ENCODE measurements around the gene ANKDD1A.
A peak's percentile ranks its signal among the peaks of the same experiment; 100 is the strongest.

DNA sequence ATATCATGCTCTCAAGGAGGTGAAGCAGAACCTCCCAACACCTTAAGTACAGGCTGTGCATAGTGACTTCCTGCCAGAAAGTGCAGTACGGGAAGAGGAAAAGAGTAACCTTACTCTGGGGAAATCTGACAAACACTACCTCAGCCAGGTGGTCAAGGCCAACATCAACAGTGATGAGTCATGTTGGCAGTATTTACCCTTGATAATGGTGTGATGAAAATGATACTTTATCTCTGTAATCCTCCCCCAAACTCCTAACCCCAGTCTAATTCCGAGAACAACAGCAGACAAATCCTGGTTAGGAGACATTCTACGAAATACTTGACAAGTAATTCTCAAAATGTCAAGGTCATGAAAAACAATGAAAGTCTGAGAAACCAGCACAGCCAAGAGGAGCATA, 26.5 kb downstream of the ANKDD1A start:
- TF ChIP-seq, protein P1, sequence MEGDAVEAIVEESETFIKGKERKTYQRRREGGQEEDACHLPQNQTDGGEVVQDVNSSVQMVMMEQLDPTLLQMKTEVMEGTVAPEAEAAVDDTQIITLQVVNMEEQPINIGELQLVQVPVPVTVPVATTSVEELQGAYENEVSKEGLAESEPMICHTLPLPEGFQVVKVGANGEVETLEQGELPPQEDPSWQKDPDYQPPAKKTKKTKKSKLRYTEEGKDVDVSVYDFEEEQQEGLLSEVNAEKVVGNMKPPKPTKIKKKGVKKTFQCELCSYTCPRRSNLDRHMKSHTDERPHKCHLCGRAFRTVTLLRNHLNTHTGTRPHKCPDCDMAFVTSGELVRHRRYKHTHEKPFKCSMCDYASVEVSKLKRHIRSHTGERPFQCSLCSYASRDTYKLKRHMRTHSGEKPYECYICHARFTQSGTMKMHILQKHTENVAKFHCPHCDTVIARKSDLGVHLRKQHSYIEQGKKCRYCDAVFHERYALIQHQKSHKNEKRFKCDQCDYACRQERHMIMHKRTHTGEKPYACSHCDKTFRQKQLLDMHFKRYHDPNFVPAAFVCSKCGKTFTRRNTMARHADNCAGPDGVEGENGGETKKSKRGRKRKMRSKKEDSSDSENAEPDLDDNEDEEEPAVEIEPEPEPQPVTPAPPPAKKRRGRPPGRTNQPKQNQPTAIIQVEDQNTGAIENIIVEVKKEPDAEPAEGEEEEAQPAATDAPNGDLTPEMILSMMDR (IDR thresholded peaks at IDR 0.05) = no peak
- TF ChIP-seq POLR2AphosphoS5 (IDR thresholded peaks at IDR 0.05) = peak in 1 of 3 donors; percentile 21

All from stomach (tissue), 4 donors.